HEK293T (cell line): ENCODE results near the gene OPCML.

ENCODE experiments used
- CTCF ChIA-PET: fragments of 350-600 bp; formaldehyde crosslinking; extraction: SDS; loops from one replicate; lab custom pipeline; 2021; ENCODE audit warnings: antibody characterized with exemption, inconsistent platforms; lab: Yijun Ruan, JAX
- POLR2A ChIA-PET: fragments of 350-600 bp; formaldehyde crosslinking; extraction: SDS; loops from one replicate; lab custom pipeline; 2020; ENCODE audit warnings: antibody characterized with exemption, inconsistent platforms; lab: Yijun Ruan, JAX
- DNase-seq: peaks from one replicate; pipeline ENCODE4 v3.0.0; 2012; ENCODE audit warnings: mixed read lengths; ENCODE audit errors: extremely low spot score
- ARNT ChIP-seq: fragments of 450-650 bp; IDR thresholded peaks from 2 replicates; pipeline ENCODE4 v1.6.1; 2017; ENCODE audit warnings: mild to moderate bottlenecking
- BHLHE40 ChIP-seq: fragments of 450-650 bp; IDR thresholded peaks from 2 replicates; pipeline ENCODE4 v1.6.1; 2016; ENCODE audit warnings: mild to moderate bottlenecking, moderate library complexity, borderline replicate concordance
- CTBP1 ChIP-seq: fragments of 450-650 bp; IDR thresholded peaks from 2 replicates; pipeline ENCODE4 v1.6.1; 2016; ENCODE audit warnings: borderline replicate concordance
- ELF4 ChIP-seq: fragments of 450-650 bp; IDR thresholded peaks from 2 replicates; pipeline ENCODE4 v1.6.1; 2017; ENCODE audit warnings: antibody characterized with exemption
- FOXA1 ChIP-seq: fragments of 450-650 bp; IDR thresholded peaks from 2 replicates; pipeline ENCODE4 v1.6.1; 2016; ENCODE audit warnings: mild to moderate bottlenecking
- FOXK2 ChIP-seq: fragments of 450-650 bp; IDR thresholded peaks from 2 replicates; pipeline ENCODE4 v1.6.1; 2016; ENCODE audit warnings: mild to moderate bottlenecking
- FOXM1 ChIP-seq: fragments of 450-650 bp; IDR thresholded peaks from 2 replicates; pipeline ENCODE4 v1.6.1; 2017; ENCODE audit warnings: mild to moderate bottlenecking, borderline replicate concordance
- HDGF ChIP-seq: fragments of 450-650 bp; IDR thresholded peaks from 2 replicates; pipeline ENCODE4 v1.6.1; 2017; ENCODE audit warnings: antibody characterized with exemption, borderline replicate concordance
- L3MBTL2 ChIP-seq: fragments of 450-650 bp; conservative IDR thresholded peaks from 2 replicates; pipeline ENCODE4 v1.6.1; 2016; ENCODE audit warnings: mild to moderate bottlenecking
- LEF1 ChIP-seq: fragments of 450-650 bp; IDR thresholded peaks from 2 replicates; pipeline ENCODE4 v1.6.1; 2017; ENCODE audit warnings: mild to moderate bottlenecking, borderline replicate concordance
- NFRKB ChIP-seq: fragments of 450-650 bp; IDR thresholded peaks from 2 replicates; pipeline ENCODE4 v1.6.1; 2016; ENCODE audit warnings: mild to moderate bottlenecking, moderate library complexity
- PKNOX1 ChIP-seq: fragments of 450-650 bp; IDR thresholded peaks from 2 replicates; pipeline ENCODE4 v1.6.1; 2016
- SP1 ChIP-seq: fragments of 450-650 bp; IDR thresholded peaks from 2 replicates; pipeline ENCODE4 v1.6.1; 2017
- SUZ12 ChIP-seq: fragments of 450-650 bp; IDR thresholded peaks from 2 replicates; pipeline ENCODE4 v1.6.1; 2016; ENCODE audit warnings: mild to moderate bottlenecking
- TARDBP ChIP-seq: fragments of 450-650 bp; IDR thresholded peaks from 2 replicates; pipeline ENCODE4 v1.6.1; 2016
- ZNF384 ChIP-seq: fragments of 450-650 bp; IDR thresholded peaks from 2 replicates; pipeline ENCODE4 v1.6.1; 2016

The OPCML gene

GRCh38 chr11:133521502-133521901 lies 10.8 kb downstream of the OPCML start:
- TF ChIP-seq HDGF (no peak), L3MBTL2 (no peak), SUZ12 (no peak), BHLHE40 (no peak), PKNOX1 (no peak), LEF1 (no peak), NFRKB (no peak), ARNT (no peak), CTBP1 (no peak)
- DNase-seq = no peak
- ChIA-PET POLR2A (no interaction called here), CTCF (no interaction called here)

GRCh38 chr11:133520707-133521106 lies 11.6 kb downstream of the OPCML start:
- ChIA-PET CTCF (no interaction called here), POLR2A (no interaction called here)
- TF ChIP-seq ZNF384 = no peak
- no peak for TF ChIP-seq L3MBTL2
- no peak for TF ChIP-seq TARDBP
- TF ChIP-seq FOXM1 = no peak
- TF ChIP-seq FOXK2 = no peak
- TF ChIP-seq ARNT = no peak
- no peak for TF ChIP-seq HDGF
- no peak for TF ChIP-seq BHLHE40
- no peak for TF ChIP-seq LEF1
- TF ChIP-seq SUZ12 = no peak
- TF ChIP-seq NFRKB = no peak
- TF ChIP-seq SP1 = no peak
- TF ChIP-seq PKNOX1 = no peak
- TF ChIP-seq FOXA1 = no peak
- no peak for TF ChIP-seq CTBP1
- TF ChIP-seq ELF4 = no peak
- no peak for DNase-seq

GRCh38 chr11:133519560-133519959 lies 12.7 kb downstream of the OPCML start:
- ChIA-PET POLR2A (no interaction called here), CTCF (no interaction called here)
- DNase-seq = no peak
- TF ChIP-seq SUZ12 (no peak), PKNOX1 (no peak), LEF1 (no peak), SP1 (no peak), NFRKB (no peak), ARNT (no peak), CTBP1 (no peak), FOXK2 (no peak), FOXM1 (no peak)

GRCh38 chr11:133518702-133519264 lies 13.5 kb downstream of the OPCML start:
- CTCF ChIA-PET = no interaction called here
- no peak for DNase-seq
- POLR2A ChIA-PET = no interaction called here

GRCh38 chr11:133516845-133517244 lies 15.5 kb downstream of the OPCML start:
- ChIA-PET CTCF (no interaction called here), POLR2A (no interaction called here)
- TF ChIP-seq ZNF384 (no peak), BHLHE40 (no peak), PKNOX1 (no peak), TARDBP (no peak), FOXK2 (no peak), FOXM1 (no peak)
- DNase-seq = no peak

More at GRCh38 chr11:133518702-133519264, 13.5 kb downstream of the OPCML start:
- TF ChIP-seq ARNT (no peak), HDGF (no peak), L3MBTL2 (no peak), PKNOX1 (no peak), NFRKB (no peak), SP1 (no peak), BHLHE40 (no peak), ELF4 (no peak), LEF1 (no peak), FOXK2 (no peak), SUZ12 (no peak), FOXM1 (no peak), CTBP1 (no peak), TARDBP (no peak), FOXA1 (no peak), ZNF384 (no peak)

GRCh38 chr11:133515107-133515506 lies 17.2 kb downstream of the OPCML start:
- POLR2A ChIA-PET = no interaction called here
- CTCF ChIA-PET = no interaction called here
- no peak for DNase-seq
- no peak for TF ChIP-seq ARNT
- TF ChIP-seq TARDBP = no peak
- no peak for TF ChIP-seq NFRKB
- TF ChIP-seq HDGF = no peak
- TF ChIP-seq FOXA1 = no peak
- no peak for TF ChIP-seq PKNOX1
- TF ChIP-seq ELF4 = no peak
- no peak for TF ChIP-seq LEF1
- TF ChIP-seq ZNF384 = no peak
- TF ChIP-seq SP1 = no peak
- TF ChIP-seq CTBP1 = no peak
- TF ChIP-seq SUZ12 = no peak
- no peak for TF ChIP-seq FOXK2
- no peak for TF ChIP-seq BHLHE40
